Mammary epithelial cell (primary cell): ENCODE results near the gene MUC5B.

ENCODE experiments used
- CTCF ChIP-seq, 2 donors: IDR thresholded peaks in 1 of 2; conservative IDR thresholded peaks in 1 of 2; 2 replicates each; pipeline ENCODE4 v1.5.1; 2011 to 2012; ENCODE audit warnings: inconsistent platforms in 2 of 2, low read length in 2 of 2, mild to moderate bottlenecking in 2 of 2, control low read depth in 1 of 2, low read depth in 1 of 2; ENCODE audit not compliant: insufficient read depth in 1 of 2; ENCODE audit errors: extremely low read depth in 1 of 2
- EZH2 ChIP-seq: IDR thresholded peaks from 2 replicates; pipeline ENCODE4 v1.6.1; 2012; ENCODE audit warnings: low read length, inconsistent platforms, borderline replicate concordance

- TF ChIP-seq CTCF (conservative IDR thresholded peaks at IDR 0.05 in 1 of 2, IDR thresholded peaks at IDR 0.05 in 1 of 2; ENCODE audit: extremely low read depth in 1 of 2, insufficient read depth in 1 of 2, low read depth in 1 of 2, low read length in 2 of 2) (no peak), EZH2 (no peak)
Measured at GRCh38 chr11:1238767-1239595, 16.1 kb downstream of the MUC5B start.
